GM19238 (cell line): Measurements from ENCODE around the gene GOSR1.
"Not testable (repeated sequence)": the region's sequence is repeated elsewhere in the genome, so short reads cannot be mapped to it uniquely, and the experiment has no call there.

Source experiments
- DNase-seq: peaks from one replicate; pipeline ENCODE4 v3.0.0; 2011; ENCODE audit warnings: low spot score; ENCODE audit not compliant: insufficient read length

The GOSR1 gene

DNA sequence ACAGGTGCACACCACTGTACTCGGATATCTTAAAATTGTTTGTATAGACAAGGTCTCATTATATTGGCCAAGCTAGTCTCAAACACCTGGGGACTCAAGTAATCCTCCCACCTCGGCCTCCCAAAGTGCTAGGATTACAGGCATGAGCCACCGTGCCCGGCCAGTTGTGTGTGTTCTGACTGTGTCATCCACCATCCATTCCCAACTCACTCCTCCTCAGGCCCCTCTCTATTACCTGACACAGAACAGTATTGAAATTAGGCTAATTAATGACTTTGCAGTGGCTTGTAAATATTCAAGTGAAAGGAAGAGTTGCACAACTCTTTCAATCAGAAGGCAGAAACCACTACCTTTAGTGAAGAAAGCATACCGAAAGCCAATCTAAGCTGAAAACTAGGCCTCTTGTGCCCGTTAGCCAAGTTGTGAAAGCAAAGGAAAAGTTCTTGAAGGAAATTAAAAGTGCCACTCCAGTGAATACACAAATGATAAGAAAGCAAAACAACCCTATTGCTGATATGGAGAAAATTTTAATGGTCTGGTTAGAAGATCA is 28.7 kb downstream of the GOSR1 start:
- DNase-seq = no peak

DNA sequence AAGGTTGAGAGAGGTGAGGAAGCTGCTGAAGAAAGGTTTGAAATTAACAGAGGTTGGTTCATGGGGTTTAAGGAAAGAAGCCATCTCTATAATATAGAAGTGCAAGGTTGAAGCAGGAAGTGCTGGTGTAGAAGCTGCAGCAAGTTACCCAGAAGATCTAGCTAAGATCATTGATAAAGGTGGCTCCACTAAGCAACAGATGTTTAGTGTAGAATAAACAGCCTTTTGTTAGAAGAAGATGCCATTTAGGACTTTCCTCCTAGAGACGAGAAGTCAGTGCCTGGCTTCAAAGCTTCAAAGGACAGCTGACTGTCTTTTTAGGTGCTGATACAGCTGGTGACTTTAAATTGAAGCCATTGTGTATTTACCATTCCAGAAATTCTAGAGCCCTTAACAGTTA is 29.3 kb downstream of the GOSR1 start:
- DNase-seq = no peak

DNA sequence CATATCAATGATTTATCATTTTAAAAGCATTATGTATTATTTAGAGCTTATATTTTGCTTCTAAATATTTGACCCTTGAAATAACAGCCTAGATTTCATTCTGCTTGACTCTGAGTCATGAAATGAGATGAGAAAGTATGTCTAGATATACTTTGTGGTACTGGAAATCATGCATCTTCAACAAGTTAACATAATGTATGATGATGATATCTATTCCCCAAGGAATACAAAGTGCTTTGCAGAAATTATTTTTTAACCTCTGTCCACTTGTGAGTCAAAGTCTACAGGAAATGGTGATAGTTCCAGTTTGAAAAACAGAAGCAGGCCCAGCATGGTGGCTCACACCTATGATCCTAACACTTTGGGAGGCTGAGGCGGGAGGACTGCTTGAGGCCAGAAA is 36.1 kb downstream of the GOSR1 start:
- DNase-seq = no peak

DNA sequence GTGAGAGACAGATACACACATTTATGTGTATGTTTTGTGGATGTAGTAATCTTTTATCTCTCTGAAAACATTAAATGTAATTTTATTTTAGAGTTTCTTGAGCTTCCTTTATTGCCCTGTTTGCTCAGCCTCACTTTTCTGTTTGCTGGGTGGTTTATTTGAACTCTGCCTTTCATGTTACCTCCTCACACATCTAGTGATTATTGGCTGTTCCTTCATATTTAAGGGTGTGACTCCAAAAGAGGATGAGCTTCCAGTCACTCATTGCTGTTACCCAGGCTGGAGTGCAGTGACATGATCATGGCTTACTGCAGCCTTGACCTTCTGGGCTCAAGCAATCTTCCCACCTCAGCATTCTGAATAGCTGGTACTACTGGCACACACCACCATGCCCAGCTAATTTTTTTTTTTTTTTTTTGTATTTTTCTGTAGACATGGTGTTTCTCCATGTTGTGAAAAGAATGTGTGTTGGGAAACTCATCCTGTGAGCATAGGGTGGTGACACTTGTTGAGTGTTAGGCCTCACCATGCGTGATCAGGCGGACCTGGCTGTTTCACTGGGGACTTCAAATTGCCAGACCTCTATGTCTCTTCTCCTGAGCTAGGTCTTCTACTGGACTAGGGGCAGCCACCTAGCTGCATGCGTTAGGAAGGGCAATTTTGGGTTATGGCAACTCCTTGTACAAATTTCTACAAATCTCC is 37.8 kb downstream of the GOSR1 start:
- no peak for DNase-seq

DNA sequence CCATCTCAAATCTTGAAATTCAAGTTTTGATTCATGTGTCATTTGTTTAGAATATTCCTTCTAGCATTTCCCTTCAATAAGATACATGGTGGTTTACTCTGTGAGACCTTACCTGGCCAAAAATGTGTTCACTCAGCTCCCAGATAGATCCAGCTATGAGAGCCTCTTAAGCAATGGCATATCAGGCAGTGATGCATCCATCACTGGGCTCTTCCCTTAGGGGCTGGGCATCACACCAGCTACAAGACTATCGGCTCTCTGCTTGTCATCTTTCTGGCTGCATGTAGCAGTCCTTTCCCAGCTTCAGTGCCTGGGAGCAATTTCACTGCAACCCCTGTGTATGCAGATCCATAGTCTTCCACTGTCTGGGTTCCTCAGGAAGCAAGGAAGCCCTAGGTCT is 40.6 kb downstream of the GOSR1 start:
- DNase-seq = no peak

DNA sequence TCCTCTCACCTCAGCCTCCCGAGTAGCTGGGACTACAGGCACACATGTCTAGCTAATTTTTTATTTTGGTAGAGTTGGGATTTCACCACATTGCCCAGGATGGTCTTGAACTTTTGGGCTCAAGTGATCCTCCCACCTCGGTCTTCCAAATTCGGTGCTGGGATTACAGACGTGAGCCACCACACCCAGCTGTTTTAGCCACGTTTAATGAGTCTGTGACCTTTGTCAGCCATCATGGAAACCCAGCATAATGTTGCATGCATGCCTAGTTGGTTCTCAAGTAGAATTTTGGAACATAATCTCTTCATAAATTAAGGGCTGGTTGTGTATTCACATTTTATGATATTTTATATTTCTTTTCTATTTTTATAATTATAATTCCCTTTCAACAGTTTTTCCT is 42.0 kb downstream of the GOSR1 start:
- DNase-seq = no peak

DNA sequence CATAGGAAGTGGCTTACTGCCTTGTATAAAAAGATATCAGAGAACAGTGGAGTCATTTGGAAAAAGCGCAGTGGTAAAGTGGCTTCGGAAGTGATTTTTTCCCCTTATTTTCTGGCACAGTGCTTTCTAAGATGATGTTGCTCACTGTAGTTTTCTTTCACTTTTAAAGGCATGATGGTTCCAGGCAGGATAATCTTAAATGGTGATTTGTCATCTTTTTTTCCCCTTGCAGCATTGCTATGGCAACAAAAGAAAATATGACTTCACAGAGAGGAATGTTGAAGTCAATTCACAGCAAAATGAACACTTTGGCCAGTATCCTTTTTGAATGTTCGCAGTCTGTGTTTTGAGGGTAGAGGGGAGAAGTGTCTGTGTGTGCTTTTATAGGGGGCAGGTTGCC is 42.5 kb downstream of the GOSR1 start:
- no peak for DNase-seq

DNA sequence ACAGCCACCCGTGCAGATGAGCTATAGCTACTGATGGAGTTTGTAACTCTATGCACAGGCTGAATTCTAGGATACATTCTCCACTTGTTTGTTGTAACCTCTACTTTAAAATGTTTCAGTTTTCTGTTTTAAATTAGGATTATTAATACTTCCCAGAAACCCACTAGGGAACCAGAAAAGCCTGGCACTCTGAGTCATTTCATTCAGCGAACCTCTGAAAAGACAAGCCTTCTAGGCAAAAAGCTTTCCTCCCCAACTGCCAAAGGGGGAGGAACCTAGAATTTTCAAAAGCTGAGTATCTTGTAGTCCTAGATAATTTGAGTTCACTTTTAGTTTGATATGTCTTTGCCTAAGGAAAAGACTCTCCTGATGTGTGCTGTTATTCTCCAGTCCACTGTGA is 43.2 kb downstream of the GOSR1 start:
- DNase-seq = no peak

DNA sequence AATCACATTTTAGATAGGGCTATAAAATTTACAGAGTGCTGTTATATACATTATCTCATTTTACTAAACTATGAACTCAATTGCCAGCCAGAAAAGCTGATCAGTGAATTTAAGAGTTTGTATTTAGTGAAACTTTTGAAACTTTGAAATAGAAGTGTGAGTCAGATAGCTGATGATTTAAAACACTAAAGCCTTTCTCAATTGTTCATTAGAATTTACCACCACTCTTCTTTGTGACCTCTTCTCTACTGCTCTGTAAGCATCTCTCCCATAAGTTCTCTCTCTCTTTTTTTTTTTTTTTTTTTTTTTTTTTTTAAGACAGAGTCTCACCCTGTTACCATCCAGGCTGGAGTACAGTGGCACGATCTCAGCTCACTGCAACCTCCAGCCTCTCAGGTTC is 43.7 kb downstream of the GOSR1 start:
- DNase-seq = no peak

DNA sequence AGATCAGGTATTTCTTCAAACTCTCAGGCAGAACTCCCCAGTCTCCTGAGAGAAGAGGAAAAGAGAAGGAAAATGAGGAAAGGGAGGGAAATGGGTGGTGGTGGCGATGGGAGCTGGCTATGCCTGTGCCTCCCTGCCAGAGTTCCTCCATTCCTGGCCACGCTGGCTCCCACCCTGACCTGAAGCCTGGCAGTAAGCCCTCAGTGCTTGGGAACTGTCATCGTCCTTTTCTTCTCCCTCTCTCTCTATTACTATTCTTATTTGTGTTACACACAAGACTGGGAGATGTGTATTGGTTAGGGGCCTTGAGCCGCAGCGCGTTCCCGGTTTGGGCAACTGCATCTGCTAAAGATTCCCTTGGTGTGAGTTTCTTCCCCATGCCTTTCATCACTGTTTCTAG is 44.6 kb downstream of the GOSR1 start:
- no peak for DNase-seq

DNA sequence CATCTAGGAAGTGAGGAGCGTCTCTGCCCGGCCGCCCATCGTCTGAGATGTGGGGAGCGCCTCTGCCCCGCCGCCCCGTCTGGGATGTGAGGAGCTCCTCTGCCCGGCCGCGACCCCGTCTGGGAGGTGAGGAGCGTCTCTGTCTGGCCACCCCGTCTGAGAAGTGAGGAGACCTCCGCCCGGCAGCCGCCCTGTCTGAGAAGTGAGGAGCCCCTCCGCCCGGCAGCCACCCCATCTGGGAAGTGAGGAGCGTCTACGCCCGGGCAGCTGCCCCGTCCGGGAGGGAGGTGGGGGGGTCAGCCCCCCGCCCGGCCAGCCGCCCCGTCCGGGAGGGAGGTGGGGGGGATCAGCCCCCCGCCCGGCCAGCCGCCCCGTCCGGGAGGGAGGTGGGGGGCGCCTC is 46.0 kb downstream of the GOSR1 start:
- DNase-seq = not testable (repeated sequence)

DNA sequence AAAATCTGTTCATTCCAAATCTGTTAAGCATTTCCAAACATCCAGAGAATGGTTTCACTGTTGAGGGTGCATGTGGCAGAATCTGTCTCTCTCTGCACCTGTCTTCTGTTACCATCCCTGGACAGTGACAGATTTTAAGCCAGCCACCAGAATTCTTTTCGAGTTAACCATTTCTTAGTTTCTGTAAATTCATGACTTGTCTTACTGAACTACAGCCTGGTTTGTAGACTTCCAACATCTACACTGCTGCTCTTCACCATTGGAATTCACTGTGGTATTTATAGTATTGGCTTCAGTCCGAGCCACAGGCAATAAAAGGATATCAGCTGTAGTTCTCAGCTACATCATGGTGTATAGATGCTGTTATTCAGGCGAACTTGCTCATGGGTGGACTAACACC is 47.6 kb downstream of the GOSR1 start:
- no peak for DNase-seq

DNA sequence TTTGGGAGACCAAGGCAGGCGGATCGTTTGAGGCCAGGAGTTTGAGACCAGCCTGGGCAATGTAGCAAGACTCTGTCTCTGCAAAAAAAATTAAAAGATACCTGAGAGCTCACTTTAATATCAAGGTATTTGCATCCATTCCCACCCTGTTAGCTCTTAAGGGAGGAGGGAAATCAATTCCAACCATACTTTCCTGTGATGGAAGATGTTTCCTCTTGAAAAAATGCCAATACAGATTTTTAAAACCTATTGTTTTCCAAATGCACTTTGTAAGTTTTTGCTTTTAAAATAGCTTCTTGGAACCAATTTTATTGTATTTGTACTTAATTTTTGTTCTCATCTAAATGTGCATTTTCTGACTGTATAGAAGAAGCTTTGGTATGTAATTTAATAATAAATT is 49.2 kb downstream of the GOSR1 start:
- no peak for DNase-seq

DNA sequence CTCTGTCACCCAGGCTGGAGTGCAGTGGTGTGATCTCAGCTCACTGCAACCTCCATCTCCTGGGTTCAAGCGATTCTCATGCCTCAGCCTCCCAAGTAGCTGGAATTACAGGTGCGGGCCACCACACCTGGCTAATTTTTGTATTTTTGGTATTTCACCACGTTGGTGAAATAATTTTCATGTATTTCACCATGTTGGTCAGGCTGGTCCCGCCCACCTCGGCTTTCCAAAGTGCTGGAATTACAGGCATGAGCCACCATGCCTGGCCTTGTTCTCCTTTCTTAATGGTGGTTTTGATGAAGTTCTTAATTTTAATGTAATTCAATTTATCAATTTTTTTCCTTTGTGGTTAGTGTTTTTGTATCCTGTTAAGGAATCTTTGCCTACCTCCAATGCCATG is 51.5 kb downstream of the GOSR1 start:
- DNase-seq = not testable (repeated sequence)

DNA sequence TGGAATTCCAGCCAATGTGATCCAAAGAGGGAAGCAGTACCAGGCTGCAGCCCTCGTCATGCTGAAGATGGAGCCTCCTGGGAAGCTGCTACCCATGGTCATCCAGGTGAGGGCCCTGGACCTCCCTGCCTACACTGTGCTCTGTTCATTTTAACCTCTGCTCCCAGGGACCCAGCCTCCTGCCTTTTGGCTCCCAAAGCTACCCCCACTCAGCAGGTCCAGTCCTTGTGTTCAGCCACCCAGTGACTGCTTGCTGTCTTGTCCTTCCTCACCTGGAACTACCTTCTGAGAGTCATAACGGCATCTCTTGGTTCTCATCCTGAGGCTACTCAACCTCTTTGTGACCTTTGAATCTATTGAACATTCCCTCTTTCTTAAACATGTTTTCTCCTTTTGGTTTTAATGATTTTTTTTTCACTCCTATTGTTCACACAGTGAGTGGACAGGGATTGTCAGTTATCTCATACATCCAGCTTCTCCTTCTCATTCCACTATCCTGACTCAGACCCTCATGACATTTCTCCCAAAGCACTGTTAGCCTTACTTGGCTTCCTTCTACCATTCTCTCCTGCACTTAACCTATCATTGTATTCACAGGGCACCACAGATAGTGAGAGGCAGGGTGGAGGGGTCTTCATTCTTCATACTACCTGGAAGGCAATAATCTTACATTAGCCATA is 53.3 kb downstream of the GOSR1 start:
- DNase-seq = no peak

DNA sequence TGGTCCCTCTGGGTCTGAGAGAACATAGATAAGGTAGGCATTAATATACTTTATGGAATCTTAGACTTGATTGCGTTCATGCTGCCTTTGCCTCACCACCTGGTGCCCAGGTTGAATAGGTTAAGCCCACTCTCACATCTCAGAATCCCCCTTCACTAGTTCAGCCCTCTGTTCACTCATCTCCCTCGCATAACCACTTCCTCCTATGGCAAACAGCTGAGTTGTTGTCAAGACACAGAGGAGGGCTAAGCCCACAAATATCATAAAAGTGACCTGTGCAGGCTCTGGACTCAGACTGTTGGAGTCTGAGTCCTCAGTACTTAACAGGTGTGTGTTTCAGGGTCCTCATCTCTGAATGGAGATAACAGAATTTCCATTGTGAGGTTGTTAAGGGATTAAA is 55.7 kb downstream of the GOSR1 start:
- DNase-seq = no peak

DNA sequence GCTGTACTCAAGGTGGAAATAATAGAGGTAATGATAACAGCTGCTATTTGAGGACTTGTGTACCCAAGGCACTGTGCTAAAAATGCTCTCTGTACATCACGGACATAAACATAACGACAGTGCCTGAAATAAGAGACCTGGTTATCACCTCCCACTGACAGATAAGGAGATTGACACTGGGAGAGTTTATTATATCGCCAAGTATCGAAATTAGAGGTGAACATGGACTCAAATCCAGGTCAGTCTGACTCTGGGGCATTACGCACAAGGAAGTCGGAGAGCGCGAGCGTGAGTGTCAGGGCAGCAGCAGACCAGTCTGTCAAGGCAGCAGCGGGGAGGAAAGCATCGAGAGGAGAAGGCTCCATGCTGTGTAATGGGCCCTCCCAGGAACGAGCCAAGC is 57.1 kb downstream of the GOSR1 start:
- no peak for DNase-seq

DNA sequence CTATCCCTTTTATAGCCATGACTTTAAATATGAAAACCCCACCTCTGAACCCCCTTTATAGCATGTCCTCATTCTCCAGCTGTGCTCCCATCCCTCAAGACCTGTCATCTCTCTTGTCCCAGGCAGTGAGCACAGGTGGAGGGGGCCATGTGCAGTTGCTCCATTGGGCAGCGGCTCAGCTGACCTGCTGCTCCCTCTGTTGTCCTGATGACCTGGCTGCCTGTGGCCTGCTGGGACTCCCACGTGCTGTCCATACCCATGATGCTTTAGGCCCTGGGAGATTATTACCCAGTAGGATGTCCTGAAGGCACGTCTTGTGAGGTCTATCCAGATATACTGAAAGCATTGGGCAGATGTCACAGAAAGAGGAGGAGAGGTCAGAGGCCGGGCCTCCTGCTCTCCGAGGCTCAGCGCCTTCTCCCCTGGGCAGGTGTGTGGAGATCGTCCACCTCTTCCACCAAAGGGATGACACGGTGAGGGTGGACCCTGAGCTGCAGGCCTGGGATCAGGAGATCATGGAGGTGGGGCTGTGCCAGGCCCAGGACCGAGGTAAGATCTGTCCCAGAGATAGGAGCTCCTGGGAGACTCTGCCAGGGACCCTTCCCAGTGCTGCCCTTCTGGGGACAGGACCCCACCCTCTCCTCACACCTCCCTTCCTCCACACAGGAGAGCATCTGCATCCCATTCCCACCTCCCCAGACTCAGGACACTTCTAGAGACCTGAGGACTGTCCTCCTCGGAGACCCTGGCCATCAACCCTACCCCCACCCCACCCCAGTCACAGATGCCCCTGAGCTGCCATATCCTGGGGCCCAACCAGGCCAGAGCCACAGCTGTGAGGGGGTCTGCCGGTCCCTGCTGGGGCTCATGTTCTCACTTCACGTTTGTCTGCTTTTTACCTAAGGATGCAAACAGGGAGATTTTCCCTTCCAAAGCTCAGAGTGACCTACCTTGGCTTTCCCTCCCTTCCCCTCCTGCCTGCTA is 58.0 kb downstream of the GOSR1 start:
- no peak for DNase-seq

DNA sequence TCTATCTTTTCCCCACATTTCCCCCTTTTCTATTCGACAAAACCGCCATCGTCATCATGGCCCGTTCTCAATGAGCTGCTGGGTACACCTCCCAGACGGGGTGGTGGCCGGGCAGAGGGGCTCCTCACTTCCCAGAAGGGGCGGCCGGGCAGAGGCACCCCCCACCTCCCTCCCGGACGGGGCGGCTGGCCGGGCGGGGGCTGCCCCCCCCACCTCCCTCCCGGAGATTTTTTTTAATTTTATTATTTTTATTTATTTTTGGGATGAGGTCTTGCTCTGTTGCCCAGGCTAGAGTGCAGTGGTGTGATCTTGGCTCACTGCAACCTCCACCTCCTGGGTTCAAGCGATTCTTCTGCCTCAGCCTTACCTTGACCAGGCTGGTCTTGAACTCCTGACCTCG is 59.6 kb downstream of the GOSR1 start:
- not testable (repeated sequence) for DNase-seq

DNA sequence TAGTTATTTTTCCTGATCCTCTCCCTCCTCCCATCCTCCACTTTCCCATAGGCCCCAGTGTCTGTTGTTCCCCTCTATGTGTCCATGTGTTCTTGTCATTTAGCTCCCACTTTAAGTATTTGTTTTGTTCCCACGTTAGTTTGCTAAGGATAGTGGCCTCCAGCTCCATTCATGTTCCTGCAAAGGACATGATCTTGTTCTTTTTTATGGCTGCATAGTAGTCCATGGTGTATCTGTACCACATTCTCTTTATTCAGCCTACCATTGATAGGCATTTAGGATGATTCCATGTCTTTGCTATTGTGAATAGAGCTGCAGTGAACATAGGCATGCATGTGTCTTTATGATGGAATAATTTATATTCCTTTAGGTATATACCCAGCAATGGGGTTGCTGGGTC is 60.5 kb downstream of the GOSR1 start:
- not testable (repeated sequence) for DNase-seq

DNA sequence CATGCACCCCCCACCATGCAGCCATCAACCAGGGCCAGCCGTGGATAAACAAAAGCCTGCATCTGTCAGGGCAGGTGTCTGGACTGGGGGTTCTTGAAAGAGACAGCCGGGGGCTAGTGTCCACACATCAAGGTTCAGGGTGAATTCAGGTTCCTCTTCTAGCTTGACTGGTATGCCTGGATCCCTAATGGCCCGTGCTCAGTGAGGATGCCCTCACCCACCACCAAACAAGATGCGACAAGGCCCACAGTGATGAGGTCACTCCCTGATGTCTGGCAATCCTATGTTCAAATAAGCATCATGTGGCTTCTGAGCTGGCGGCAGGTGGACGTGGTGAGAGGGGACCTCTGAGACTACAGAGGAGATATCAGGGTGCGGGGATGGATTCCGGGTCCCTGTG is 64.6 kb downstream of the GOSR1 start:
- DNase-seq = no peak

DNA sequence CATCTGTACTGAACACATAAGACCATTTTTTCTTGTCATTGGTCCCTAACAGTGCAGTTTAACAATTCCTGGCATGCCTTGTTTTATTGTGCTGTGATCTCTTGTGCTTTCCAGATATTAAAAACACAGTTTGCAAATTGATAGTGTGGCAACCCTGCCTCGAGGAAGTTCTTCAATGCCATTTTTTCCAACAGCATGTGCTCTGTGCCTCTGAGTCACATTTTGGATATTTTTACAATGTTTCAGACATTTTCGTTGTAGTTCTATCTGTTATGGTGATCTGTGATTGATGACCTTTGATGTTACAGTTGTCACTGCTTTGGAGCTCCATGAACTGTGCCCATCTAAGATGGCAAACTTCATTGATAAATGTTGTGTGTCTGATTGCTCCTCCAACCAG is 66.2 kb downstream of the GOSR1 start:
- DNase-seq = no peak
